Daoy (cell line): ENCODE results near the gene PLEKHM1. TPM values are rescaled to one million over a fixed set of nuclear protein-coding genes. Genes with fewer than 3 reads are reported as not detected.
A peak's percentile ranks its signal among the peaks of the same experiment; 100 is the strongest.
"Not testable (repeated sequence)": the region's sequence is repeated elsewhere in the genome, so short reads cannot be mapped to it uniquely, and the experiment has no call there.

Experiments used
- DNase-seq: peaks from one replicate; pipeline ENCODE4 v3.0.0-alpha.2; 2015; ENCODE audit warnings: low read depth
- total RNA-seq: library from RNA; depleted of rRNA; stranded (reverse); fragments of >200 nt; shearing (Covaris generic); gene quantifications from 2 replicates; pipeline ENCODE4 v1.2.3, GENCODE V29; 2014

Gene PLEKHM1
- total RNA-seq, 1 experiment from 2014 or later: 7.7 TPM

DNA sequence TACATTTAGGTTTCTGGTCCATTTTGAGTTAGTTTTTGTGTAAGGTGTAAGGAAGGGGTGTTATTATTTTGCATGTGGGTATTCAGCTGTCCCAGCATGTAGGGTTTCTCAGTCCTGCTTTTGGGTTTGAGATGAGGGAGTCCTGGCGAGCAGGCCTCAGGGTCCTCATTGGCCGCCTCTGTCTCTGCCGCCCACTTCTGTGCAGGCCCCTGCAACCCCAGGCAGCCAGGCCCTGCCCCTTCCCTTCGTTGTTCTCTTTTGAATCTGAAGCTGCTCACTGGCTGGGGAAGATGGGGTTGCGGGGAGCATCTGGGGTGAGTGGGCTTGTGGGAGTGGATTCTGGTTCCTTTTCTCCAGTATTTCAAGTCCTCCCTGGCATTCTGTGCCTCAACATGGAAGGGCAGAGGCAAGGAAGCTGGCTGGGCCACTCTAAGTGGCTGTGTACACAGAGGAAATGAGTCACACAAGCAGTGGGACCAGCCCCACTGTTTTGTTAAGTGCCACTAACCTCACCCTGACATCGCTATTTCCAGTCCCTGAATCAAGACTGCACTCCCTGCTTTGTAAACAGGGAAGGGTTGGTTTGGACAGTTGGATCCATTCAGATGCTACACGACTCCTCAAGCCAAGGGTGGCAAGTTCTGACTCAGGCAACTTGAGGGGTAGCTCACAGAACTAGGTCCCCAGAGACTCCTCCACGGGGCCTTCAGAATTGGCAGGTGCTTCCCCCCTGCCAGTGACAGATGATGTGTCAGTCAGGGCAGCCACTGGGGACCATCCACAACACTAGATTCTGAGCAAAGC, 28.8 kb downstream of the PLEKHM1 start:
- peak; percentile 59 for DNase-seq

DNA sequence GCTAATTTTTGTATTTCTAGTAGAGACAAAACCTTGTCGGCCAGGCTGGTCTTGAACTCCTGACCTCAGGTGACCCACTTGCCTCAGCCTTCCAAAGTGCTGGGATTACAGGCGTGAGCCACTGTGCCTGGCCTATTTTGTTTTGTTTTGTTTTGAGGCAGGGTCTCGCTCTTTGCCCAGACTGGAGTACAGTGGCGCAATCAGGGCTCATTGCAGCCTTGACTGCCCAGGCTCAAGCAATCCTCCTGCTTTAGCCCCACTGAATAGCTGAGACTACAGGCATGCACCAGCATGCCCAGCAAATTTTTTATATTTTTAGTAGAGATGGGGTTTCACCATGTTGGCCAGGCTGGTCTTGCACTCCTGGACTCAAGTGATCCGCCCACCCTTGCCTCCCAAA, 30.1 kb downstream of the PLEKHM1 start:
- not testable (repeated sequence) for DNase-seq

GRCh38 chr17:45454341-45454740, 36.2 kb downstream of the PLEKHM1 start:
- not testable (repeated sequence) for DNase-seq

GRCh38 chr17:45453731-45454130, 36.8 kb downstream of the PLEKHM1 start:
- not testable (repeated sequence) for DNase-seq

DNA sequence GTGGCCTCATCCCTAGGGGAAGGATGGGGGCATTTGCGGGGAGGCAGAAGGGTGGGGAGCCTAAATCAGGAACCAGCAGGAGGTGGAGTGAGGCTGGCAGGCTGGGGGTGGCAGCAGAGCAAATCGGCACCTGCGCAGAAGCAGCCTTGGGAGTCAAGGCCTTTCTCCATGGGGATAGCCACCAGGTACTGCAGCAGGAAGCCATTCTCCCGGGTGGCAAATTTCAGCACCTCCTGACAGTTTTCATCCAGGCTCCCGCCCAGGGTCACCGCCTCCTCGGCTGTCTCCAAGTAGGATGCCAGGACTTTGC, 37.3 kb downstream of the PLEKHM1 start:
- not testable (repeated sequence) for DNase-seq

DNA sequence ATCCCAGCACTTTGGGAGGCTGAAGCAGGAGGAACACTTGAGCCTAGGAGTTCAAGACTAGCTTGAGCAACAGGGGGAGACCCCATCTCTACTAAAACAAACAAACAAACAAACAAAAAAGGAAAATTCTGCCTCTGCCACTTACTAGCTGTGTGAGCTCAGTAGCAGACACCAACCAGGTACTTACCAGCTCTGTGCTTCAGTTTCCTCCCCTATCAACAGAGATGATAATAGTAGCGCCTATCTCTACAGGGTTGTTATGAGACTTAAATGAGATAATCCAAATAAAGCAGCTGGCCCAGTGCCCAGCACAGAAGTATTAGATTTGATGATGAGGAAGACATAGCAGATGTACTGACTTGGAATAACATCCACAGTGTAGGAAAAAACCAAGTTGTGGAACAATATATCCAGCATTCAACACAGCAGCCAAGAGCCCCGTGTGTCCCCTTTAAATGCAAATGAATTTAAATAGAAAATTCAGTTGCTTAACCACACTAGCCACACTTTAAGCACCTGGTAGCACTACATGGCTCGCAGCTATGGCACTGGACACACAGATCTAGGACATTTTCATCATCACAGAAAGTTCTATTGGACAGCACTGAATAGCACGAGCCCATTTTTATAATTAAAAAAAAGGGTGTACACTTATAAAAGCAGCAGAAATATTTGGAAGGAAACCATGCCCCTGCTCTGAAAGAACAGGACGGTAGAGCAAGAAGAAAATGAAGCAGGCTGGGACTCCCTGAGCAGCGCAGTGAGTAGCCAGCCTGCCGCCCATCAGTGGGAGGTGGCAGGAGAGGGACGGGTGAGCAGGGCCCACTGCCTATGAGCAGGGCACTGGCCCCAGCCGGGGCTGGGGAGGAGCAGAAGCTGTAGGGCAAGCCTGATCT, 37.9 kb downstream of the PLEKHM1 start:
- not testable (repeated sequence) for DNase-seq

GRCh38 chr17:45451660-45452059, 38.9 kb downstream of the PLEKHM1 start:
- not testable (repeated sequence) for DNase-seq

DNA sequence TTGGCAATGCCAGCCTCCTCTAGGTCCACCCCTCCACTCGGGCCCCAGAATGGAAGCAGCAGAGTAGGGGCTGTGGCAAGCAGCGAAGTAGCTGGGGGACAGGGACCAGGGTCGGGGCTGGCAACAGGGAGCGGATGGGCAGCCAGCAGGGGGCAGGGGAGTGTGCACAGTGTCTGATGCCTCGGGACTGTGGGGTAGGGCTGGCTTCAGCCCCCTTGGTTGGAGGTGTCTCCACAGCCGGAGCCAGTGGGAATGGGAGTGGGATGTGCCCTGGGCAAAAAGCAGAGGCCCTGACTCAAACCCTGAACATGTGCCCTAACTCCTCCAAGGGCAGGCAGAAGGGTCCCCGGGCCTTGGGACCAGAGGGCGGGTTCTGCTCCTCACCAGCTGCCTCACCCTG, 39.4 kb downstream of the PLEKHM1 start:
- DNase-seq: no peak

- DNase-seq: not testable (repeated sequence)
Measured at GRCh38 chr17:45449708-45450329, 40.7 kb downstream of the PLEKHM1 start.

- DNase-seq: not testable (repeated sequence)
Measured at GRCh38 chr17:45449260-45449659, 41.3 kb downstream of the PLEKHM1 start.

- DNase-seq: not testable (repeated sequence)
Measured at GRCh38 chr17:45448483-45448882, 42.0 kb downstream of the PLEKHM1 start.

DNA sequence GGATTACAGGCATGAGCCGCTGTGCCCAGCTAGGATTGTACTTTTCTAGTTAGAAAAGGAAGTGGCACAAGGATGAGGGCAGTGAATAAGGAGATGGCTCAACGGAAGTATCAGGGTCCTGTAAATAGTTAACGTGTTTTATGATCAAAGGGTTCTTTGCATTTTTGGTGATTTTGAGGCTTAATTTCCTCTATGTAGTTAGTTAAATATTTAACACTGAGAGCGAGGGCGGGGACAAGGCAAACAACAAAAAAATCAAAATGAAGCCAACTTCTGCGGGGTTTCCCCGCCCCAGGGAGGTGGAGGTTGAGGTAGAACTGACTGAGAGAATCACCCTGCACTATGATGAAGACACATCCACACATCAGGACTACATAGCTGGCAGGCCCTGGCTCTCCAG, 42.5 kb downstream of the PLEKHM1 start:
- not testable (repeated sequence) for DNase-seq

- DNase-seq: not testable (repeated sequence)
Measured at GRCh38 chr17:45447650-45448049, 42.9 kb downstream of the PLEKHM1 start.

DNA sequence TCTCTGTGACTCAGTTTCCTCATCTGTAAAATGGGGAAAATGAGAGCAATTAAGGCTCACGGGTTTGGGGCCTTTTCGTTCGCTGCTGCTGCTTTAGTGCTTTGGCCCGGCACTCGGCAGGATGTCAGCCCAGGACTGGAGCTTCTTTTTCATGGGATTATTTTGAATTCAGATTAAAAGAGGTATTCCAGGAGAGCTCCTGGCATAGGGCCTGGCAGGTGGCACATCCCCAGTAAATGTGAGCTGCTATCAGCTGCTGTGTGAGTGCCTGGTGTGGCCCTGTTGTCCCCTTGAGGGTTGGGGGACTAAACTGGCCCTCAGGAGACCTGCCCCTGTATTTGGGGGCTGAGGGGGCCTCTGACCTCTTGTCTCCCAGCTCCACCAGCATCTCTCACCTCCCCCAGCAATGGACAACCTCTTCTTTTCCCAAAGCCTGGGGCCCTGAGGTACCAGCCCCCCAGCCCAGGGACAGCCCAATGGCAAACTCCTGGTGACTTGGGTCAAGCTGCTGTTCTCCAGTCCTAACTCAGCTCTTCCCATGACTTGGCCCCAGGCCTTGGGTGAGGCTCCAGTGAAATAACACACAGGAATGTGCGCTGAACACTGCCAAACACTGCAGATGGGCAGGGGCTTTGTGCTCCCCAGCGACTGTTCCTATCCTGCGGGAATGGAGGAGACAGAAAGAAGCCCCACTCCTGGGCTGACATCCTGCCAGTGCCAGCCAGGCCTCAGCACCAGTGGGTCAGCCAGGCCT, 43.5 kb downstream of the PLEKHM1 start:
- not testable (repeated sequence) for DNase-seq

DNA sequence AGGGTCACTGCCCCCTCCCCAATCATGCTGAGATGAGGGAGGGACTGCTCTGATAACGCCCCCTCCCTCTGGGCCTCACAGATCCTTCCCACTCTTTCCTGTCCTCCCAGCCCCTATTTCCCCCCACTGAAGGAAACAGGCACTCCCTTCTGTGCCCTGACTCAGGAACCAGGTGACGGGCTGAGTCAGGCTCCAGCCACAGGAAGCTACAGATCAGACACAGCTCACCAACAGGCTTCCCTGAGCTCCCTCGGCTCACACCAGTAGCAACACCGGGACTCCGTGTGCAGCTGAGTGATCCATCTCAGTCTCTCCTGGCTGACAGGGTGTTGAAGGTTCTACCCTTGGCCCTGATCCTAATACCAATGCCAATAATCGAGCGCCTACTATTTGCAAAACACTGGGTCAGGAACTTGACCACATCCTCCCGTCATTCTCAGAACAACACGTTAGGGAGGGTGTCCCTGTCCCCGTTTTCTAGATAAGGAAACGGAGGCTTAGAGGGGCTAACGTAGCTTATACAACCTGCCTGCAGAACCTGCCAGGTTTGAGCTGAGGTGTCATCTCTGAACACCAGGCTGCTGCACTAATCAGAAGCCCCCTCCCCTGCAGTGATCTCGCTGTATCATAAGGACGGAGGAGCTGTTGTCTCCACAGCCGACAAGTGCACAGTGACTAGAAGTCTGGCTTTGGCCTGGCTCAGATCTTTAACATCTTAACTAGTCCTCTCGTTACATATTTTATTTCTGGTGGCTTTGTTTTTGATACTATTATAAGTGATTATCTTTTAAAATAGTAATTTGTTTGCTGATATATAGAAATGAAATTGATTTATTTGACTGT, 44.4 kb downstream of the PLEKHM1 start:
- DNase-seq: peak; percentile 80

DNA sequence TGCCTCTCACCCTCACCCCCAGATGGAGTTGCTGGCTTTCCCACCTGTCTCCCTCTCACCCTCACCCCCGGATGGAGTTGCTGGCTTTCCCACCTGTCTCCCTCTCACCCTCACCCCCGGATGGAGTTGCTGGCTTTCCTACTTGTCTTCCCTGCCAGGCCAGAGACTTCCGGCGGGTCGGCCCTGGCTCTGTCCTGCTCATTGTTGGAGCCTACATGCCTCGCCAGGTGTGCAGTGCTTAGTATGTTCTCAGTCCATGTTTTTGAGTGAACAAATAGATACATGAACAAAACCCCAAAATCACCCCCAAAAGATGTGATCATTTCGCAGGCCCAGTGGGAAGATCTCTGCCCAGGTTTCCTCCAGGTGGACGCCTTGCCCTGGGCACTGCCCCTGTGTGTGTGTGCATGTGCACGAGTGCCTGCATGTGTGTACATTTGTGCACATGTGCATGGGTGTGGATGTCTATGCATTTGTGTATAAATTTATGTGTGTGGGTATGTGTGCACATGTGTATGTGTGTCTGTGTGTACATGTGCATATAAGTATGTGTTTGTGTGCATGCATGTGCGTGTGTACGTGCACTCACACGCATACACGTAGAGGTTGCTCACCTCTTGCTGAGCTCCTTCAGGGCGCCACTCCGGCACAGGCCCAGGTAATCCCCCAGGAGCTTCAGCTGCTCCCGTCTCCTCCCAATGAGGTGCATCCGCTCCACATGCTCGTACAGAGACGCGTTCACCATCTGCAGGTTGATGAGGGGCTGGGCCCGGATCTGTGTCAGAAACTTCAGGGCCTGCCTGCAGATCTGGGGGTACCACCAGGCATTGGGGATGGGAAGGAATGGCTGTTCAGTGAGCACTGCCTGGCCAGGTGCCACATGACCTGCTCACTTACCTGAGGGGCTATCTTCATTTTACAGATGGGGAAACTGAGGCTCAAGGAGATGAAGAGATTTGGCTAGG, 45.4 kb downstream of the PLEKHM1 start:
- not testable (repeated sequence) for DNase-seq

GRCh38 chr17:45444301-45444700, 46.2 kb downstream of the PLEKHM1 start:
- DNase-seq: not testable (repeated sequence)

GRCh38 chr17:45443371-45444260, 46.9 kb downstream of the PLEKHM1 start:
- not testable (repeated sequence) for DNase-seq
